Endothelial cell of umbilical vein (primary cell): ENCODE data around the gene ARHGEF11. TPM values are rescaled to one million over a fixed set of nuclear protein-coding genes. Genes with fewer than 3 reads are reported as not detected.

ENCODE experiments used
- BruUV-seq: library from RNA; stranded (reverse); fragments of 400-500 nt; replicated peaks from 2 replicates; lab custom pipeline; 2021; lab: Mats Ljungman, UMichigan
- CTCF ChIA-PET: fragments of 300-600, 350-600 bp; sonication (Branson Sonifier 250); formaldehyde crosslinking; loops from one replicate; lab custom pipeline; 2021; ENCODE audit warnings: antibody characterized with exemption, inconsistent platforms; lab: Charles Lee
- POLR2A ChIA-PET: fragments of 300-600, 350-600 bp; sonication (Branson Sonifier 250); formaldehyde crosslinking; loops from one replicate; lab custom pipeline; 2021; ENCODE audit warnings: antibody characterized with exemption, inconsistent platforms; lab: Charles Lee
- DNase-seq: peaks from one replicate; pipeline ENCODE4 v3.0.0-alpha.2; 2011; ENCODE audit warnings: low read depth, low spot score
- FAIRE-seq: peaks from 2 replicates; lab custom pipeline; 2011; peaks lifted over from hg19 to GRCh38; lab: Jason Lieb, UNC
- H2AFZ ChIP-seq: 2 replicates; pipeline ENCODE4 v1.6.0; 2012; ENCODE audit warnings: low read depth, low read length, control low read depth, inconsistent platforms
- H3K27ac ChIP-seq: 2 replicates; pipeline ENCODE4 v1.5.1; 2011; ENCODE audit warnings: low read depth, mild to moderate bottlenecking, control low read depth, low read length, moderate library complexity; ENCODE audit not compliant: insufficient read depth
- H3K27me3 ChIP-seq, 2 experiments: 2 replicates each; pipeline versions ENCODE4 v1.6.0 to v1.6.1; 2011; ENCODE audit warnings: low read length in 2 of 2, mixed read lengths in 1 of 2; ENCODE audit not compliant: control insufficient read depth in 2 of 2, insufficient read depth in 2 of 2
- H3K36me3 ChIP-seq, 2 experiments: 2 replicates in 1 of 2; 3 replicates in 1 of 2; pipeline ENCODE4 v1.5.1; 2011; ENCODE audit warnings: low read length in 2 of 2, mild to moderate bottlenecking in 1 of 2, moderate library complexity in 1 of 2; ENCODE audit not compliant: control insufficient read depth in 2 of 2, insufficient read depth in 2 of 2; ENCODE audit errors: extremely low read depth in 1 of 2
- H3K4me1 ChIP-seq: 3 replicates; pipeline ENCODE4 v1.5.1; 2011; ENCODE audit warnings: mild to moderate bottlenecking, low read length; ENCODE audit not compliant: control insufficient read depth, insufficient read depth; ENCODE audit errors: extremely low read depth
- H3K4me2 ChIP-seq: 2 replicates; pipeline ENCODE4 v1.6.1; 2011; ENCODE audit warnings: low read length, control low read depth, mixed read lengths; ENCODE audit not compliant: insufficient read depth
- H3K4me3 ChIP-seq, 3 experiments: fragments of 200-600 bp in 1 of 3; sonication (generic), shearing (Covaris generic) in 1 of 3; replicated peaks in 1 of 3; 2 replicates each; pipeline ENCODE4 v1.5.1; 2011 to 2016; ENCODE audit warnings: control low read depth in 3 of 3, low read length in 3 of 3, mild to moderate bottlenecking in 2 of 3, inconsistent platforms in 1 of 3, low read depth in 1 of 3, moderate library complexity in 1 of 3; ENCODE audit not compliant: insufficient read depth in 1 of 3
- H3K79me2 ChIP-seq: 2 replicates; pipeline ENCODE4 v1.6.0; 2012; ENCODE audit warnings: low read length, inconsistent platforms; ENCODE audit not compliant: control insufficient read depth, insufficient read depth
- H3K9ac ChIP-seq: replicated peaks from 2 replicates; pipeline ENCODE3; 2011; ENCODE audit warnings: low read length, control low read depth; ENCODE audit not compliant: insufficient read depth; ENCODE audit errors: extremely low read depth
- H3K9me1 ChIP-seq: replicated peaks from 3 replicates; pipeline ENCODE4 v1.6.0; 2011; ENCODE audit warnings: mild to moderate bottlenecking, low read length; ENCODE audit not compliant: control insufficient read depth, insufficient read depth; ENCODE audit errors: extremely low read depth
- H3K9me3 ChIP-seq: replicated peaks from 2 replicates; pipeline ENCODE4 v1.5.1; 2012; ENCODE audit warnings: low read length, inconsistent platforms; ENCODE audit not compliant: control insufficient read depth, insufficient read depth
- H4K20me1 ChIP-seq: replicated peaks from 2 replicates; pipeline ENCODE3; 2011; ENCODE audit warnings: mild to moderate bottlenecking, low read length; ENCODE audit not compliant: control insufficient read depth, insufficient read depth; ENCODE audit errors: extremely low read depth
- CTCF ChIP-seq, 2 donors: IDR thresholded peaks; 1 replicate in 1 of 2; 2 replicates in 1 of 2; pipeline ENCODE4 v1.5.1; 2011; ENCODE audit warnings: low read length in 2 of 2, mild to moderate bottlenecking in 2 of 2, moderate library complexity in 2 of 2, control low read depth in 1 of 2, inconsistent platforms in 1 of 2, low read depth in 1 of 2; ENCODE audit not compliant: insufficient read depth in 1 of 2; ENCODE audit errors: extremely low read depth in 1 of 2
- EZH2 ChIP-seq: IDR thresholded peaks from 2 replicates; pipeline ENCODE4 v1.6.1; 2012; ENCODE audit warnings: borderline replicate concordance, low read depth, mild to moderate bottlenecking, moderate library complexity, low read length, inconsistent platforms; ENCODE audit not compliant: severe bottlenecking
- FOS ChIP-seq: IDR thresholded peaks from 2 replicates; pipeline ENCODE4 v1.6.1; 2011; ENCODE audit warnings: mild to moderate bottlenecking, low read length, moderate library complexity, borderline replicate concordance; ENCODE audit not compliant: insufficient read depth
- GATA2 ChIP-seq: IDR thresholded peaks from 2 replicates; pipeline ENCODE4 v1.7.0; 2011; ENCODE audit warnings: low read depth, mild to moderate bottlenecking, moderate library complexity, mixed read lengths, low read length; ENCODE audit not compliant: insufficient read length, insufficient read depth
- JUN ChIP-seq: IDR thresholded peaks from 2 replicates; pipeline ENCODE4 v1.6.1; 2011; ENCODE audit warnings: borderline replicate concordance, low read depth; ENCODE audit not compliant: insufficient read length, insufficient read depth
- MAX ChIP-seq: IDR thresholded peaks from 2 replicates; pipeline ENCODE4 v1.6.1; 2011; ENCODE audit not compliant: insufficient read depth, insufficient read length
- MYC ChIP-seq: IDR thresholded peaks from one replicate; pipeline ENCODE4 v1.6.1; 2011; ENCODE audit warnings: mild to moderate bottlenecking, low read depth, low read length
- POLR2A ChIP-seq: IDR thresholded peaks from 2 replicates; pipeline ENCODE4 v1.6.1; 2012; ENCODE audit warnings: low read depth, mild to moderate bottlenecking, control low read depth, low read length
- POLR2AphosphoS5 ChIP-seq: IDR thresholded peaks from 2 replicates; pipeline ENCODE4 v1.6.1; 2012; ENCODE audit warnings: low read depth, mild to moderate bottlenecking, control low read depth, low read length, moderate library complexity; ENCODE audit not compliant: insufficient read depth
- dilution Hi-C: fragments of 300-500 bp; cut with MboI; formaldehyde crosslinking; loops from one replicate; pipeline ENCODE4 v1.15.0; 2019; ENCODE audit warnings: low sequenced_read_pairs; ENCODE audit not compliant: extremely low pct_ligation_motif_present
- intact Hi-C: fragments of 100-400 bp; cut with micrococcal nuclease; formaldehyde crosslinking; loops from one replicate; pipeline ENCODE4 v1.10.0; 2022
- polyA plus RNA-seq, 4 experiments: library from polyadenylated mRNA; depleted of rRNA in 3 of 4; stranded (reverse) in 3 of 4; unstranded in 1 of 4; fragments of >200 nt; gene quantifications; 2 replicates each; pipeline versions ENCODE4 v1.2.1 to v1.2.3, GENCODE V29; 2011 to 2012; ENCODE audit warnings: missing spikeins in 1 of 4
- total RNA-seq: library from RNA; stranded (reverse); gene quantifications from 2 replicates; pipeline ENCODE4 v1.2.3, GENCODE V29; 2021

ARHGEF11 gene
- total and polyA plus RNA-seq, 2 donors (not counting 3 experiments of a cell fraction or from before 2014, with no cell fraction given) = 18.2 to 28.0 TPM

- no peak for DNase-seq
- Histone ChIP-seq H2AFZ (no peak overlapping the region), H3K9ac (no peak overlapping the region), H3K4me2 (no peak overlapping the region), H3K27ac (no peak overlapping the region), H3K9me1 (no peaks in the 10 kb centered on the region), H4K20me1 (peaks cover 6% of the 10 kb centered on the region), H3K36me3 (no peaks in the 10 kb centered on the region), H3K27me3 (no peaks in the 10 kb centered on the region), H3K9me3 (no peaks in the 10 kb centered on the region), H3K79me2 (peaks cover 17% of the 10 kb centered on the region), H3K4me1 (no peaks in the 10 kb centered on the region), H3K4me3 (no peak overlapping the region)
- POLR2A ChIA-PET = no interaction called here
- dilution Hi-C loops = no loop called here
- no peak for FAIRE-seq
- BruUV-seq = no TSS peak
- TF ChIP-seq POLR2AphosphoS5 = no peak
- no peak for TF ChIP-seq GATA2
- TF ChIP-seq MYC = no peak
- TF ChIP-seq FOS = no peak
- TF ChIP-seq JUN = no peak
- no peak for TF ChIP-seq MAX
- no peak for TF ChIP-seq EZH2
- TF ChIP-seq POLR2A = no peak
- no peak for TF ChIP-seq CTCF (IDR thresholded peaks at IDR 0.05; ENCODE audit: extremely low read depth in 1 of 2, insufficient read depth in 1 of 2, low read depth in 1 of 2, low read length in 2 of 2)
- CTCF ChIA-PET = no interaction called here
- intact Hi-C loops = no loop called here
Observed at GRCh38 chr1:157019457-157019856, 26.1 kb downstream of the ARHGEF11 start.
